Neuronal stem cell (in vitro differentiated cells): ENCODE data around the gene C1orf141.

Experiments
- DNase-seq: peaks from one replicate; pipeline ENCODE4 v3.0.0-alpha.2; 2013; ENCODE audit warnings: low spot score
- H2AFZ ChIP-seq: one replicate; pipeline ENCODE4 v1.6.1; 2013; ENCODE audit warnings: mild to moderate bottlenecking, low read length, inconsistent platforms
- H2AK5ac ChIP-seq: 2 replicates; pipeline ENCODE4 v1.6.1; 2013; ENCODE audit warnings: low read depth, mild to moderate bottlenecking, inconsistent platforms, low read length, moderate library complexity, mixed read lengths
- H2BK120ac ChIP-seq: 2 replicates; pipeline ENCODE4 v1.6.1; 2013; ENCODE audit warnings: low read depth, mild to moderate bottlenecking, inconsistent platforms, low read length, moderate library complexity, mixed read lengths
- H2BK12ac ChIP-seq: one replicate; pipeline ENCODE4 v1.6.1; 2013; ENCODE audit warnings: low read length, inconsistent platforms
- H2BK15ac ChIP-seq: 2 replicates; pipeline ENCODE4 v1.6.1; 2013; ENCODE audit warnings: mild to moderate bottlenecking, low read length, inconsistent platforms, mixed read lengths
- H2BK5ac ChIP-seq: one replicate; pipeline ENCODE4 v1.6.1; 2013; ENCODE audit warnings: inconsistent platforms, mild to moderate bottlenecking, low read length, moderate library complexity
- H3K14ac ChIP-seq: one replicate; pipeline ENCODE4 v1.6.1; 2013; ENCODE audit warnings: low read length, inconsistent platforms
- H3K18ac ChIP-seq: 2 replicates; pipeline ENCODE4 v1.6.1; 2013; ENCODE audit warnings: low read length, inconsistent platforms
- H3K23ac ChIP-seq: 2 replicates; pipeline ENCODE4 v1.6.1; 2013; ENCODE audit warnings: low read depth, mild to moderate bottlenecking, mixed read lengths, low read length, inconsistent platforms; ENCODE audit not compliant: poor library complexity
- H3K27ac ChIP-seq: replicated peaks from 3 replicates; pipeline ENCODE4 v1.5.1; 2013; ENCODE audit warnings: low read length, inconsistent platforms
- H3K27me3 ChIP-seq, 3 experiments: 2 replicates each; pipeline ENCODE4 v1.6.1; 2013; ENCODE audit warnings: low read length in 3 of 3, mild to moderate bottlenecking in 2 of 3, inconsistent platforms in 1 of 3, low read depth in 1 of 3, mixed read lengths in 1 of 3, moderate library complexity in 1 of 3; ENCODE audit not compliant: control insufficient read depth in 3 of 3, insufficient read depth in 3 of 3
- H3K36me3 ChIP-seq, 2 donors: replicated peaks in 1 of 2; 2 replicates each; pipeline ENCODE4 v1.6.1; 2013; ENCODE audit warnings: low read length in 2 of 2; ENCODE audit not compliant: control insufficient read depth in 2 of 2, insufficient read depth in 2 of 2
- H3K4ac ChIP-seq: 2 replicates; pipeline ENCODE4 v1.6.1; 2013; ENCODE audit warnings: inconsistent platforms, mild to moderate bottlenecking, low read length, moderate library complexity
- H3K4me1 ChIP-seq, 2 donors: 1 replicate in 1 of 2; 2 replicates in 1 of 2; pipeline ENCODE4 v1.6.1; 2013; ENCODE audit warnings: low read length in 2 of 2, low read depth in 1 of 2; ENCODE audit not compliant: control insufficient read depth in 2 of 2, insufficient read depth in 1 of 2
- H3K4me2 ChIP-seq: one replicate; pipeline ENCODE4 v1.6.1; 2013; ENCODE audit warnings: mild to moderate bottlenecking, low read length, inconsistent platforms; ENCODE audit not compliant: insufficient read depth, poor library complexity, severe bottlenecking
- H3K4me3 ChIP-seq, 2 donors: 2 replicates each; pipeline ENCODE4 v1.5.1; 2013; ENCODE audit warnings: low read length in 2 of 2, mild to moderate bottlenecking in 2 of 2, inconsistent platforms in 1 of 2, moderate library complexity in 1 of 2
- H3K79me1 ChIP-seq: one replicate; pipeline ENCODE4 v1.6.1; 2013; ENCODE audit warnings: low read depth, mild to moderate bottlenecking, inconsistent platforms, low read length, moderate library complexity
- H3K9ac ChIP-seq: one replicate; pipeline ENCODE4 v1.6.1; 2013; ENCODE audit warnings: mild to moderate bottlenecking, low read depth, low read length, inconsistent platforms; ENCODE audit not compliant: poor library complexity
- H3K9me3 ChIP-seq, 2 donors: replicated peaks in 1 of 2; 2 replicates each; pipeline versions ENCODE3 to v1.6.1; 2013; ENCODE audit warnings: low read length in 2 of 2, mild to moderate bottlenecking in 2 of 2, inconsistent platforms in 1 of 2, low read depth in 1 of 2, mixed read lengths in 1 of 2, moderate library complexity in 1 of 2; ENCODE audit not compliant: control insufficient read depth in 2 of 2, insufficient read depth in 1 of 2
- H4K8ac ChIP-seq: one replicate; pipeline ENCODE4 v1.6.1; 2013; ENCODE audit warnings: low read depth, mild to moderate bottlenecking, inconsistent platforms, low read length, moderate library complexity
- H4K91ac ChIP-seq: one replicate; pipeline ENCODE4 v1.6.1; 2013; ENCODE audit warnings: low read length, low read depth, mild to moderate bottlenecking, inconsistent platforms; ENCODE audit not compliant: poor library complexity
- WGBS, 2 donors: extraction: QIAGEN DNeasy Blood & Tissue Kit; methylation state at CpG; one replicate each; pipeline ENCODE4 v1.1.7; 2013; ENCODE audit warnings: missing lambda C conversion rate in 2 of 2, mixed read lengths in 1 of 2; ENCODE audit not compliant: insufficient read length in 2 of 2, insufficient replicate concordance in 1 of 2; ENCODE audit errors: extremely low coverage in 2 of 2; 5-methylcytosine and 5-hydroxymethylcytosine counted together

C1orf141 gene

DNA sequence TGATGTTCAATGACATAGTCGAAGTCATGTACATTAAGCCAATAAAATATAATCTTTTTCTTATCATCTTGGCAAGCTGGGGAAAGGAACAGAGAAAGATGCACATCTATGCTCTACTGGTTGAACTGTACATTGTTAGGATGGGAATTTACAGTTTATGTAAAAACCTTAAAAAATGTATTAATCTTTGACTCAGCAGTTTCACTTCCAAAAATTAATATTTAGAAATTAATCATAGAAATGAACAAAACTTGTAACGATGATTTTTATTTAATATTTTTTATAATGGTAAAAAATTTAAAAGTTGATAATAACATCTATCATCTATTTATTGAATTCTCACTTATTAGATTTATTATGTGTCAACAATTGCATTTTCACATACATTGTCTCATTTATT, 5.7 kb upstream of the C1orf141 start:
- H2AFZ ChIP-seq, result no peak overlapping the region
- H3K4me1 ChIP-seq, result peaks cover 4 to 6% of the 10 kb centered on the region in 2 donors
- no peak overlapping the region for H2BK12ac ChIP-seq
- H3K23ac ChIP-seq, result no peak overlapping the region
- H3K9ac ChIP-seq, result no peak overlapping the region
- no peaks in the 10 kb centered on the region for H3K9me3 ChIP-seq
- H3K14ac ChIP-seq, result no peak overlapping the region
- no peak overlapping the region for H2AK5ac ChIP-seq
- H2BK120ac ChIP-seq, result no peak overlapping the region
- no peak overlapping the region for H2BK5ac ChIP-seq
- no peak for DNase-seq
- no peaks in the 10 kb centered on the region for H3K27me3 ChIP-seq
- no peak overlapping the region for H3K27ac ChIP-seq
- no peak overlapping the region for H3K4me2 ChIP-seq
- no peaks in the 10 kb centered on the region for H3K36me3 ChIP-seq
- WGBS, 2 donors, result no CpG with 5 or more reads among the region's 2 CpGs
- no peaks in the 10 kb centered on the region for H3K79me1 ChIP-seq
- no peak overlapping the region for H3K4me3 ChIP-seq
- no peak overlapping the region for H2BK15ac ChIP-seq
- no peak overlapping the region for H4K8ac ChIP-seq
- no peak overlapping the region for H3K18ac ChIP-seq
- H3K4ac ChIP-seq, result no peak overlapping the region
- H4K91ac ChIP-seq, result no peak overlapping the region

DNA sequence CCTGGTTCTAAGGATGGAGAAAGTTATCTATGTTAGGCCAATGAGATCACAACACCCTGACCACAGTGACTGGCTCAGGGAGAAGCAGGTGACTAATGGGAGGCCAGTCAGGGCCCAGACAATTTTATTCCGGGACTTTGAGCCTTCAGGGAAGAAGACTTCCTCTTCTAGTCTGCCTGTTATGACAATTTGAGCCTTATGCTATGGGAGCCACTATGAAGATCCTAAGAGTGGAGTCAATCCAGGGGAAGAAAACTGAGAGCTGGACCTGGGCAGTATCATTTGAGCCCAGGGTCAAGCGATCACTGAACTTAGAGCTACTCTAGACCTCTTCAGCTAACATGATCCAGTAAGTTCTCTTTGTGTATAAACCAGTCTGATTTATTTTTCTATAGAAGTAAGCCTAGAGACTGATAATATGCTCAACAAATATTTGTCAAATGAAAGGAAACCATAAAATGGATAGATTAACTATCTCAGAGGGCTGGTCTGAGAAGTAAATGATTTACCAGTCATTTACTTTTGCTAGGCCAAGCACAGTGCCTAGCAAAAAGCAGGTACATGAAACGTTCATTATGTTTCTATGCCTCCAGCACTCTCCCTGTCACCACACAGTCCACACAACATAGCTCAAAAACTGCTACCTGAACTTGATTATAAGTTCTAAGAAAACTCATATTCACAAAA, 4.2 kb upstream of the C1orf141 start:
- no CpG with 5 or more reads among the region's 3 CpGs for WGBS, 2 donors
- no peaks in the 10 kb centered on the region for H3K36me3 ChIP-seq
- H3K18ac ChIP-seq, result no peak overlapping the region
- no peak overlapping the region for H4K8ac ChIP-seq
- H3K4me3 ChIP-seq, result no peak overlapping the region
- no peak overlapping the region for H2BK5ac ChIP-seq
- H2BK120ac ChIP-seq, result no peak overlapping the region
- H2AFZ ChIP-seq, result no peak overlapping the region
- H3K9ac ChIP-seq, result no peak overlapping the region
- H3K14ac ChIP-seq, result no peak overlapping the region
- DNase-seq, result no peak
- no peak overlapping the region for H2BK15ac ChIP-seq
- H2AK5ac ChIP-seq, result no peak overlapping the region
- H3K4ac ChIP-seq, result no peak overlapping the region
- H3K4me1 ChIP-seq, result peaks cover 4 to 15% of the 10 kb centered on the region in 2 donors
- H3K4me2 ChIP-seq, result no peak overlapping the region
- H3K27ac ChIP-seq, result no peak overlapping the region
- no peak overlapping the region for H2BK12ac ChIP-seq
- no peaks in the 10 kb centered on the region for H3K27me3 ChIP-seq
- H3K9me3 ChIP-seq, result no peaks in the 10 kb centered on the region
- H3K79me1 ChIP-seq, result no peaks in the 10 kb centered on the region
- no peak overlapping the region for H3K23ac ChIP-seq
- H4K91ac ChIP-seq, result no peak overlapping the region

DNA sequence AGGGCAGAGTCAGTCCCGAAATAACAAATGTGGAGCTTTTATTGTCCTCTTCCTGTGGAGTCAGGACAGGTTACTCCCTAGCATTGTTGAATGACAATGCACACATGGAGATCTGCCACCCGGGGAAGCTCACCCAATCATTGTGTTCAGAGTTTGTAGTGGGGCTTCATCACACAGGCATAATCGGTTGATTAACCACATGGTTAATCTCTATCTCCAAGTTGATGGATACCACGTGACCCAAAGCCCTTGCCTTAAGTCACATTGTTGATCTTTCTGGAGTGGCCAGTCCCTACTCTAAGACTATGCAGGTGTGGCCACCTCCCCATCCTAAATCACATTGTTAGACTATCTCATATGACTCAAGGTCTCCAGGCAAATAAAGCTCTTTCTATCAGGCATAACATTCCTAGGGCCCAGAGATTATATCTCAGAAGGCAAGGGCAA, 2.6 kb upstream of the C1orf141 start:
- Histone ChIP-seq H3K36me3 (no peaks in the 10 kb centered on the region), H3K27ac (no peak overlapping the region), H3K23ac (no peak overlapping the region), H3K27me3 (no peaks in the 10 kb centered on the region), H2BK15ac (no peak overlapping the region), H3K9me3 (no peaks in the 10 kb centered on the region), H4K91ac (no peak overlapping the region), H3K4me2 (no peak overlapping the region), H3K4me1 (peaks cover 4 to 15% of the 10 kb centered on the region in 2 donors), H2AK5ac (no peak overlapping the region), H3K4me3 (no peak overlapping the region), H3K9ac (no peak overlapping the region), H3K79me1 (no peaks in the 10 kb centered on the region), H3K14ac (no peak overlapping the region), H2BK12ac (no peak overlapping the region), H3K18ac (no peak overlapping the region), H4K8ac (no peak overlapping the region), H3K4ac (no peak overlapping the region), H2BK5ac (no peak overlapping the region), H2BK120ac (no peak overlapping the region), H2AFZ (no peak overlapping the region)
- WGBS, 2 donors, result no CpG with 5 or more reads among the region's 4 CpGs
- DNase-seq, result no peak

DNA sequence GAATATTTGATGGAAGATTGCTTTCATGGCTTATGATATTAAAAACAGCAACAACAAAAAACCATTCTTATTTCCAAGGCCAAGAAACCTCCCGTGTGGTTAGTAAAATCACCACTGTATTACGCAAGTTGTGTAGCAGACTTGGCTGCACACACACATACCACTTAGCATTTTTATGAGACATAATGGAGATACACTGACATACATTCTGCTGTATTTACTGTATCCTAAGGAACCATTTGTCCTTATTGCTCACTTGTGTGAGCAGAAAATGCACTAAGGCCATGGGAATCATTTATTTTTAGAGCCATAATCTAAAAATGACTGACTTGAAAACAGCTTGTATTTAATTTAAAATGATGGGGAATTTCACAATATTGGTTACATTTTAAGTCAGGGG, 584 bp upstream of the C1orf141 start:
- H4K91ac ChIP-seq, result no peak overlapping the region
- H3K4me3 ChIP-seq, result no peak overlapping the region
- no peak overlapping the region for H3K4me2 ChIP-seq
- no peak overlapping the region for H2BK120ac ChIP-seq
- H3K4ac ChIP-seq, result no peak overlapping the region
- no peaks in the 10 kb centered on the region for H3K36me3 ChIP-seq
- H3K27ac ChIP-seq, result no peak overlapping the region
- no peaks in the 10 kb centered on the region for H3K79me1 ChIP-seq
- H3K27me3 ChIP-seq, result no peaks in the 10 kb centered on the region
- no peak overlapping the region for H2AFZ ChIP-seq
- H2AK5ac ChIP-seq, result no peak overlapping the region
- no peak overlapping the region for H3K9ac ChIP-seq
- no peak overlapping the region for H4K8ac ChIP-seq
- no peak overlapping the region for H3K18ac ChIP-seq
- DNase-seq, result no peak
- no peak overlapping the region for H2BK12ac ChIP-seq
- H2BK5ac ChIP-seq, result no peak overlapping the region
- no peak overlapping the region for H3K14ac ChIP-seq
- H3K9me3 ChIP-seq, result no peaks in the 10 kb centered on the region
- WGBS, 2 donors, result no CpG with 5 or more reads among the region's 2 CpGs
- peaks cover 4 to 15% of the 10 kb centered on the region in 2 donors for H3K4me1 ChIP-seq
- H2BK15ac ChIP-seq, result no peak overlapping the region
- no peak overlapping the region for H3K23ac ChIP-seq
